HG03521 (cell line): ENCODE measurements around the gene RERE.
"Not testable (repeated sequence)": the region's sequence is repeated elsewhere in the genome, so short reads cannot be mapped to it uniquely, and the experiment has no call there.

Source experiments
- ATAC-seq: cut with Tn5 transposase; IDR thresholded peaks from one replicate; pipeline ENCODE4 v1.9.1; 2021; ENCODE audit warnings: mild to moderate bottlenecking, moderate library complexity; ENCODE audit not compliant: unreplicated experiment

RERE gene

GRCh38 chr1:8809342-8809736 is 8.1 kb downstream of the RERE start:
- ATAC-seq = no peak

GRCh38 chr1:8807004-8807403 is 10.4 kb downstream of the RERE start:
- ATAC-seq = no peak

GRCh38 chr1:8800416-8800815 is 17.0 kb downstream of the RERE start:
- ATAC-seq = no peak

GRCh38 chr1:8797216-8797615 is 20.2 kb downstream of the RERE start:
- no peak for ATAC-seq

GRCh38 chr1:8796812-8797211 is 20.6 kb downstream of the RERE start:
- ATAC-seq = no peak

GRCh38 chr1:8794605-8795004 is 22.8 kb downstream of the RERE start:
- no peak for ATAC-seq

GRCh38 chr1:8791819-8792218 is 25.6 kb downstream of the RERE start:
- ATAC-seq = no peak

GRCh38 chr1:8790987-8791386 is 26.5 kb downstream of the RERE start:
- no peak for ATAC-seq

- no peak for ATAC-seq
Observed at GRCh38 chr1:8790478-8790877, 27.0 kb downstream of the RERE start.

GRCh38 chr1:8789314-8790214 is 27.9 kb downstream of the RERE start:
- ATAC-seq = no peak

GRCh38 chr1:8787218-8787617 is 30.2 kb downstream of the RERE start:
- ATAC-seq = no peak

- not testable (repeated sequence) for ATAC-seq
Observed at GRCh38 chr1:8786204-8786603, 31.2 kb downstream of the RERE start.

- no peak for ATAC-seq
Observed at GRCh38 chr1:8782955-8783354, 34.5 kb downstream of the RERE start.

- no peak for ATAC-seq
Observed at GRCh38 chr1:8782001-8782620, 35.3 kb downstream of the RERE start.

GRCh38 chr1:8780405-8780804 is 37.0 kb downstream of the RERE start:
- no peak for ATAC-seq

- no peak for ATAC-seq
Observed at GRCh38 chr1:8777867-8778266, 39.6 kb downstream of the RERE start.

GRCh38 chr1:8776104-8776503 is 41.3 kb downstream of the RERE start:
- ATAC-seq = no peak

GRCh38 chr1:8767006-8767405 is 50.4 kb downstream of the RERE start:
- ATAC-seq = no peak

- ATAC-seq = no peak
Observed at GRCh38 chr1:8765198-8765597, 52.2 kb downstream of the RERE start.

- no peak for ATAC-seq
Observed at GRCh38 chr1:8764293-8764937, 53.0 kb downstream of the RERE start.

GRCh38 chr1:8763888-8764287 is 53.6 kb downstream of the RERE start:
- ATAC-seq = no peak

GRCh38 chr1:8754993-8755392 is 62.4 kb downstream of the RERE start:
- ATAC-seq = no peak
